Measurements from ENCODE around the gene CABLES1.
"Not testable (repeated sequence)": the region's sequence is repeated elsewhere in the genome, so short reads cannot be mapped to it uniquely, and the experiment has no call there.

CABLES1 gene

GRCh38 chr18:23245461-23245860 is 110.2 kb downstream of the CABLES1 start:
- DNase-seq = no peak

DNA sequence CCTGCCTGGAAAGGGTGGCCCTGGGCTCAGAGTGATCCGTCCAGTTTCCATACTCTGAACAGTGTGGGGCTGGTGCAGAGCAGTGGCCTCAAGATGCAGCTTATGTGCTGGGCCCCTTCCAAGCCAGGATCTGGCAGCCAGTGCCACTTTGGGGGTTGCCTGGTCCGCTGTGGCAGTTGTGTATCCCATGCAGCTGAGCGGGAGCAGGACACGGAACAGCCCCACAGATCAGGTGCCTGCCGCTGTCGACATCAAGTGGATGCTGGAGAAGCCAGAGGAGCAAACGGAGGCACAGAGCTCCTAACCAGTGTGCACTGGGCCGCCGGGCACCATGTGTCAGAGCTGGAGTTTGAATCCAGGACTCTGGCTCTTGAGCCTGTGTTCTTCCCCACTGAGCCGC is 112.0 kb downstream of the CABLES1 start:
- no peak for DNase-seq

DNA sequence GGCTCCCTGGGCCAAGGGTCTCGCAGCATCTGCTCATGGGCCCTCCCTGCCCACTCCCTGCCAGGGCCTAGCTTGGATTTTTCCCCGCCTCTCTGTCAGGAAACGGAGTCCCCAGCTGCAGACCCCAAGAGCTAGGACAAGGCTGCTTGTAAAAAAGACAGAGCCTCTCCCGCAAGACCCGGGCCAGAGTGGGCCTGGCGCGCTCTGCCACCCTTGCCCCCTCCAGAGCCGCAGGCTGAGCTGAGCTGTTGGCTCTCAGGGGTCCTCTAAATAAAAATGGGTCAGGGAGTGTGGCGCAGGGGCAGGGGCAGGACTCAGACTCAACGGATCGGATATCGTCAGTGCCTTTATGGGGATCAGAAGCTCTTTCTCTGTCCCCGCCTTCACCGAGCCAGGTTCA is 112.6 kb downstream of the CABLES1 start:
- no peak for DNase-seq

GRCh38 chr18:23248826-23249225 is 113.5 kb downstream of the CABLES1 start:
- no peak for DNase-seq

GRCh38 chr18:23249348-23249747 is 114.1 kb downstream of the CABLES1 start:
- no peak for DNase-seq

DNA sequence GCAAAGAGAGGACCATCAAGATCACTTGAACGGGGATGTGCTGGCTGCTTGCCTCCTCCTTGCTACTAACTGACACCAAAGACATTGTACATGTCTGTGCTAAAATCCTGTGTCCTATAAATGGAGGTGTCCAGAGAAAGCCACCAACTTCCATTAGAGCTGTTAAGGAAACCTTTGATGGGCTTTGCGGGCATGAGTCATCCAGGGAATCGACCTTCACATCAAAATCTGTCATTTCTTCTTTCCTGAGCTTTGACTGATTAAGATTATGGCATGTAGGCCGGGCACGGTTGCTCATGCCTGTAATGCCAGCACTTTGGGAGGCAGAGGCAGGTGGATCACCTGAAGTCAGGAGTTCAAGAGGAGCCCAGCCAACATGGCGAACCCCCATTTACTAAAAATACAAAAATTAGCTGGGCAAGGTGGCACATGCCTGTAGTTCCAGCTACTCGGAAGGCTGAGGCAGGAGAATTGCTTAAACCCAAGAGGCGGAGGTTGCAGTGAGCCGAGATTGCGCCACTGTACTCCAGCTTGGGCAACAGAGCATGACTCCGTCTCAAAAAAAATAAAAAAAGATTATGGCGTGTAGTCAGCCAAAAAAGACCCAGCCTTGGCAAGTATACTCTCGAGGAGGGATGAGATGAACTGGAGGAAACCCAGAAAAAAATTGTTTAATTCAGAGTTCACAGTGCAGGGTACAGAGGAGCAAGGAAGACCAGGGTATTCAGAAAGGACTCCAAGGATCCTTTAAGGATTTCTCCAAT is 115.8 kb downstream of the CABLES1 start:
- DNase-seq = no peak

- no peak for DNase-seq
Measured at GRCh38 chr18:23253630-23254029, 118.3 kb downstream of the CABLES1 start.

DNA sequence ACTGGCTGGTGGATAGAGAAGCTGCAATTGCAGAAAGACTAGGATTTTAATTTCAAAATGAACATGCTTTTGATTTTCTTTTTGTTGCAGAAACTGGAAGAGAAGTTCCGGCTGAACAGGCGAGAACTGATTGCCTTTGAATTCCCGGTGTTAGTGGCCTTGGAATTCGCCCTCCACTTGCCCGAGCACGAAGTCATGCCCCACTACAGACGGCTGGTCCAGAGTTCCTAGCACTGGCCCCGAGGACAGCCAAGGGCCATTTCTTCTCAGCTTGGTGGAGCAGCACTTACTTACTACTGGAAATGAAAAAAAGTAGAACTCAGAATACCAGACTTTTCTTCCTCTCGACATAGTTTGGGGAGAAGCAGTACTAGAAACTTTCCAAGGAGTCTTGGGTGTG is 121.9 kb downstream of the CABLES1 start:
- no peak for DNase-seq

- DNase-seq = peak; percentile 28
Measured at GRCh38 chr18:23257686-23258565, 122.6 kb downstream of the CABLES1 start.

GRCh38 chr18:23258566-23259469 is 123.5 kb downstream of the CABLES1 start:
- no peak for DNase-seq

GRCh38 chr18:23259701-23260681 is 124.7 kb downstream of the CABLES1 start:
- DNase-seq = peak; percentile 74

DNA sequence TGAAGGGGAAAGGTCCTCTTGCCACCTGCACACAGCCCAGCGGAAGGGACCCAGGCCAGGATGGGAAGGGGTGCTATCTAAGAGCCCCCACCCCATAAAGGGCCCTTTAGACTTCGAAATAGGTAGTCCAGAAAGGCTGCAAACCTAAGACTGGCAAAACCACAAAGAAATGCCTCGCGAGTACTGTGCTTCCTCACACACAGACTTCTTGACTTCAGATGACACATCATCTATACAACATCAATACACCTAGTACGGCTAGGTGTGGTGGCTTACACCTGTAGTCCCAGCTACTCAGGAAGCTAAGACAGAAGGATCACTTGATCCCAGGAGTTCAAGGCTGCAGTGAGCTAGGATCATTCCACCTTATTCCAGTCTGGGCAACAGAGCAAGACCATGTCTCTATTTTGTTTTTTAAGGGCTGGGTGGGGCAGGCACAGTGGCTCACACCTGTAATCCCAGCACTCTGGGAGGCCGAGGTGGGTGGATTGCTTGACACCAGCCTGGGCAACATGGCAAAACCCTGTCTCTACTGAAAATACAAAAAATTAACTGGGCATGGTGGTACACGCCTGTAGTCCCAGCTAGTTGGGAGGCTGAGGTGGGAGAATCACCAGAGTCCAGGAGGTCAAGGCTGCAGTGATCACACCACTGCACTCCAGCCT is 125.8 kb downstream of the CABLES1 start:
- no peak for DNase-seq

DNA sequence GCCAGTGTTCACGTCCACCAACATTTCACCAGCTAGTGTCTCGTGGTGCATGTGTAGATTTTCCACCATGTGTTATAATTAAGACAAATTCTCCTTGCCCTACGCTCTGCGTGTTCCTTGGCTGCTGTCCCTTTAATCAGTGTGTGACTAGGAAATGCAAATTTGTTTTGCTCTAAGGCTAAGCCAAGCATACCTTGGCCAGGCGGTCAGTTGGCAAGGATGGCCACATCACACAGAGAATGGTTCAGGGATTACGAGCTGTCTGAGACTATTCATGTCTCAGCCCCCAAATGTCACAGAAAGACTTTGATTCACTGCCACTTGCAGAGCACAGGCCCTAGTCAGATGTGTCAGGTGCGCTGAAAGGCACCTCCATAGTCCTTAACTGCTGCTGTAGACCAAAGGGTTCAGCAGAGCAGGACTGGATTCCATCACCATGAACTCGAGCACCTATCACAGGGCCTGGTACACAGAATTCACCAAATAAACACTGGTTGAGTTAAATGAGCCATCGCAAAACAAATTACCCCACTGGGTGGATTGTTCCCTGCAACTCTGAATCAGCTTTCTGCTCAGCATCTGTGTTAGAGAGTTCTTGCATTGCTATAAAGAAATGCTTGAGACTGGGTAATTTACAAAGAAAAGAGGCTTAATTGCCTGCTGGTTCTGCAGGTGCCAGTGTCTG is 128.4 kb downstream of the CABLES1 start:
- no peak for DNase-seq

DNA sequence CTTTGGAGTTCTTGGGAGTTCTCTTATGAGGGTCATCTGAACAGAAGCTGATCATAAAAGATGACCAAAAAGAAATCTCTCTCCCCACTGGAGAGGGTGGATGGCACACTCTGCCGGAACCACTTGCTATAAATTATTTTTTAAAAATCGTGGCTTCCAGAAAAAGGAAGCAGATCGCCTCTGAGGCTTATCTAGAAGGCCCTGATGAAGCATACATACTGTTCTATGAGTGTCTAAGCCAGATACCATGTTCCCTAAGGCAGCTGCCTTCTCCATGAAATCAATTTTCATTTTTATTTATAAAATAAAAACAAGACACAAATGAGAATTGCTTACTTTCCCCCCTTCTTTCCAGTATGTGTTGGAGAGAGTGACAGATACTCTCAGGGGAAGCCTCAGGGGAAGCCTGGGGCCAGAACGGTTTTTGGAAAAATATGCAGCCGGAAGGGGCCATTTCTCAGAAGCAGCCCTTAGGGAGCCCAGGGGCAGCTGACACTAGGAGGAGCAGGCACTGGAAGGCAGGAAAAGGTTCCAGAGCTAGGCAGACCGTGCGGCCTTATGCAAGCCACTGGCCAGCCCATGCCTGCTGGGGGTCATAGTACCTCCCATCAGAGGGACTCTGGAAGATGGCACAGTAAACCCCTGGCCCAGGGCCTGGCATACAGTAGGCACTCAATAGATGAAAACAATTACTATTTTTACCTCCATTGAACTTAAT is 130.6 kb downstream of the CABLES1 start:
- DNase-seq = no peak

DNA sequence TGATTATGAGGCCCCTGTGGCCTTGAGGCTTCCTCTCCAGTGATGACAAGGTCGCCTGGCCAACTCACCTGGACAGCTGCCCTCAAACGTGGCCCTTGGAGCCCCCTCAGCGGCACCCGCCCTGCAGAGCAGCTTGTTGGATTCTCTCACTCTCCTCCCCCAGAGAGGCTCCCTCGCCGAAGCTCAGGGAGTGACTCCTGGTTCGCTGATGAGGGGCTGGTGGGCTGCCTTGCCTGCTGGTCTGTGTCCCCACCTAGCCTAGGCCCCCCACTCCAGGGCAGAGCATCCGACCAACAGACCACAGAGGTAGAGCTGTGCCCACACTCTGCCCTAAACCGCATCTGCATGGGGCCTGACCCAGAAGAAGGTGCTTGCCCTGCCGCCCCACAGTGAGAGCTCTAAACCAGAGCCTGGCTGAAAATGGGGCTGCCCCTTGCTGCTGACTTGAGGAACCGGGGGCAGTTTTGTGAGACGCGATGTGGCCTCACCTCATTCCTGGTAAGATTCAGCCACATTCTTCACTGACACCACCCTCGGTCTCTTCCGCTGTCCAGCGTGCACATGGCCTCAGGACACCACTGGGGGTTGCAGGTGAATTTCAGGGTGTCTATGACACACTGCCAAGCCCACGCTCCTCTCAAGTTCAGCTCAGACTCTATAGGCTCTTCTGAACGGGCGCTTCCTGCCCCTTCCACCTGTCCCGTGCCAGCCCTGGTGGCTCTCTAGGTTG is 131.6 kb downstream of the CABLES1 start:
- no peak for DNase-seq

DNA sequence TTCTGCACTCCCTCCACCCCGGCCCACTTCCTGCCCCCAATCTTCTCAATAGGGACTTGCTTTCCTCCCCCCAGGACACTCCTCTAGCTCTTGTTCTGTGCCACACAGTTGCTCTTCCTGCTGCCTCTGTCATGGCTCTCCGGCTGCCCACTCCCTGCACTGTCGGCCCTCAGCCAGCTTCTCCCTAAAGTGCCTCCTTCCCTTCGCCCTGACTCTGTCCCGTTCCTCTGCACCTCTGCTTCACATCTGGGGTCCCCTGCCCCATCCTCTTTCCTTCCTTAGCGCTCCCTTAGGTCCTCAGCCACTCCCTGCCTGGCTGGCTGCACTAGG is 132.1 kb downstream of the CABLES1 start:
- DNase-seq = no peak

DNA sequence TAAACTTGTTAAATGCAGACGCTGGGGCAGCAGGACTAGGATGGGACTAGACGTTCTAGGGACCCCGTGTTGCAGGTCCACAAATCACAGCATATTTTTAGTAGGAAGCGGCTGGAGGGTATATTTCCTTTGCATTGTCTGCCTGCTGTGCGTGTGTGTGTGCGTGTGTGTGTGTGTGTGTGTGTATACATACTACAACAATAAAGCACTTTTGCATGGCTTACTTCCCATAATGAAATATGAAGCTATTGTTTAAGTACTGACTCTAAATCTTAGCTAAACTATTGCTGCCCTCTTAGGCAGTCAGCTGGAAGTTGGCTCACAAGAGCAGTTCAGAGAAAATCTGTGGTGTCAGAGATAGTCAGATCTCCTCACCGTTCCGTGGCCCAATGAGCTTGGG is 133.4 kb downstream of the CABLES1 start:
- no peak for DNase-seq

DNA sequence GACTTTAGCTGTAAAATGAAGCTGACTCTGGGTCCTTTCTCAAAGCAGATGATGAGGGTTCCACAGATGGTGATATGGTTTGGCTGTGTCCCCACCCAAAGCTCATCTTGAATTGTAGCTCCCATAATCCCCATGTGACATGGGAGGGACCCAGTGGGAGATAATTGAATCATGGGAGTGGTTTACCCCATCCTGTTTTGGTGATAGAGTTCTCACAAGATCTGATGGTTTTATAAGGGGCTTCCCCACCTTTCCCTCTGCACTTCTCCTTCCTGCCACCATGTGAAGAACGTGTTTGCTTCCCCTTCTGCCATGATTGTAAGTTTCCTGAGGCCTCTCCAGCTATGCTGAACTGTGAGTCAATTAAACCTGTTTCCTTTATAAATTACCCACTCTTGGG is 133.8 kb downstream of the CABLES1 start:
- DNase-seq = not testable (repeated sequence)

GRCh38 chr18:23269928-23270327 is 134.6 kb downstream of the CABLES1 start:
- no peak for DNase-seq

All from fibroblast of skin of abdomen (primary cell).